GM23248 (cell line): ENCODE results near the gene DOK4.

Source experiments
- EZH2 ChIP-seq: fragments of 200-600 bp; sonication (generic); IDR thresholded peaks from 2 replicates; pipeline ENCODE4 v1.6.1; 2018; ENCODE audit warnings: antibody characterized with exemption, mild to moderate bottlenecking; ENCODE audit not compliant: insufficient read depth, poor library complexity, severe bottlenecking
- EZH2phosphoT487 ChIP-seq: fragments of 200-600 bp; sonication (generic); IDR thresholded peaks from 2 replicates; pipeline ENCODE4 v1.6.1; 2018; ENCODE audit warnings: antibody characterized with exemption, moderate library complexity, mild to moderate bottlenecking, low read depth; ENCODE audit not compliant: insufficient read depth

GRCh38 chr16:57528499-57529390 is 42.5 kb upstream of the DOK4 start:
- no peak for TF ChIP-seq EZH2
- no peak for TF ChIP-seq EZH2phosphoT487
